SK-N-SH (cell line): ENCODE measurements around the gene EML3.

Experiments
- CTCF ChIP-seq: fragments of 200-600 bp; sonication (generic); IDR thresholded peaks from 2 replicates; pipeline ENCODE4 v1.6.1; 2017; ENCODE audit warnings: antibody characterized with exemption, mild to moderate bottlenecking, moderate library complexity
- EP300 ChIP-seq, 2 experiments: IDR thresholded peaks; 2 replicates each; pipeline versions ENCODE4 v1.4.0 to v1.6.1; 2012; ENCODE audit warnings: borderline replicate concordance in 1 of 2, low read depth in 1 of 2, low read length in 1 of 2
- JUND ChIP-seq: IDR thresholded peaks from 2 replicates; pipeline ENCODE4 v1.4.0; 2012

DNA sequence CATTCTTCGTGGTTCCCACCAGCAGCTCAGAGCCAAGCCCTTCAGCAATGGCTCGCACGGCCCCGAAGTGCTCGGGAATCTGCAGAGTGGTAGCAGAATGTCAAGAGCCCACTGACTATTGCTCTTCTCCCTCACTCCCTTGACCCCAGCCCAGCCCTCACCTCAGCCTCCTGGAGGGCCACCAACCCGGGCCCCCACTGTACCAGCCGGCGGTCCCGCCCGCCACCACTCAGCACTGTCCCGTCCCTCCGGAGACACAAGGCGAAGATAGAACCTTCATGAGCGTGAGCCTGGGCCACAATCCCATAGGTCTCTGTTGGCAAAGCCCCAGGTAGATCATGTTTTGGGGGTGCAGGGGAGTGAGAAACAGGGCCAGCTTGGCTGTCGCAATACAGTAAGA is 6.7 kb downstream of the EML3 start:
- TF ChIP-seq JUND (no peak), CTCF (no peak), EP300 (IDR thresholded peaks at IDR 0.05; ENCODE audit: borderline replicate concordance in 1 of 2, low read depth in 1 of 2, low read length in 1 of 2) (no peak)
